Measurements from ENCODE around the gene URB1. TPM values are rescaled to one million over a fixed set of nuclear protein-coding genes. Genes with fewer than 3 reads are reported as not detected.

URB1 gene
- total and polyA plus RNA-seq, 2 of the 8 experiments (the other 6 are each of a cell fraction or from before 2014, with no cell fraction given), result 8.1 to 28.9 TPM

DNA sequence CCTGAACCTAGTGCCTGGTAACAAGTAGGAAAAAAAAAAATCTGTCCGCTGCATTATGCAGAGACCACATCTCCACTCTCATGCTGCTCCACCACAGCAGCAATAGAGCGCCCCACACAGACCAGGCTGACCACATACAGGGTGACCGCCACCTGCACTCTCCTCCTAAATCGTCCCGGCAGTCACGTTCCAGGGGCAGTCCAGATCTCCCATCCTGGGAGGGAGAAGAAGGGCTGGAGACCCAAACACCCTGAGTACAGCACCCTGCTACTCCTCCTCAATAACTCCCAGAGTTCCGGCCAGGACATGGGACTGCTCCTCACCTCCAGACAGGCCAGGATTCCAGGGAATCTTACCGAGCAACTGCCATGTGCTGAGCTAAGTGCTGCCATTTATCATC is 15.3 kb downstream of the URB1 start:
- H3K27ac ChIP-seq (ENCODE audit: low read depth, low read length), result no peak overlapping the region

More for the DNA sequence above, 15.3 kb downstream of the URB1 start:
- H3K56ac ChIP-seq (replicated peaks; ENCODE audit: insufficient read length, low read depth, low read length), result no peak overlapping the region
- H4K8ac ChIP-seq (ENCODE audit: extremely low read depth, insufficient read depth, low read length), result no peak overlapping the region
- H3K79me1 ChIP-seq (ENCODE audit: low read depth, low read length), result peaks cover 7% of the 10 kb centered on the region; the same call in 1 of the 2 replicates
- H2BK15ac ChIP-seq (ENCODE audit: low read length), result no peak overlapping the region
- H3K36me3 ChIP-seq (ENCODE audit: control insufficient read depth in 2 of 4, insufficient read depth in 4 of 4, low read length in 3 of 4), result peaks cover 17 to 59% (median 34%) of the 10 kb centered on the region in 4 experiments
- no peak overlapping the region for H3K4me3 ChIP-seq (ENCODE audit: extremely low read depth in 1 of 4, insufficient read depth in 2 of 4, low read depth in 3 of 4, low read length in 4 of 4)
- H2BK20ac ChIP-seq (ENCODE audit: low read length), result no peak overlapping the region
- H2AFZ ChIP-seq (ENCODE audit: low read length), result no peak overlapping the region
- TF ChIP-seq POLR2AphosphoS5 (IDR thresholded peaks at IDR 0.05; ENCODE audit: low read depth, low read length), result no peak
- TF ChIP-seq, protein P1, sequence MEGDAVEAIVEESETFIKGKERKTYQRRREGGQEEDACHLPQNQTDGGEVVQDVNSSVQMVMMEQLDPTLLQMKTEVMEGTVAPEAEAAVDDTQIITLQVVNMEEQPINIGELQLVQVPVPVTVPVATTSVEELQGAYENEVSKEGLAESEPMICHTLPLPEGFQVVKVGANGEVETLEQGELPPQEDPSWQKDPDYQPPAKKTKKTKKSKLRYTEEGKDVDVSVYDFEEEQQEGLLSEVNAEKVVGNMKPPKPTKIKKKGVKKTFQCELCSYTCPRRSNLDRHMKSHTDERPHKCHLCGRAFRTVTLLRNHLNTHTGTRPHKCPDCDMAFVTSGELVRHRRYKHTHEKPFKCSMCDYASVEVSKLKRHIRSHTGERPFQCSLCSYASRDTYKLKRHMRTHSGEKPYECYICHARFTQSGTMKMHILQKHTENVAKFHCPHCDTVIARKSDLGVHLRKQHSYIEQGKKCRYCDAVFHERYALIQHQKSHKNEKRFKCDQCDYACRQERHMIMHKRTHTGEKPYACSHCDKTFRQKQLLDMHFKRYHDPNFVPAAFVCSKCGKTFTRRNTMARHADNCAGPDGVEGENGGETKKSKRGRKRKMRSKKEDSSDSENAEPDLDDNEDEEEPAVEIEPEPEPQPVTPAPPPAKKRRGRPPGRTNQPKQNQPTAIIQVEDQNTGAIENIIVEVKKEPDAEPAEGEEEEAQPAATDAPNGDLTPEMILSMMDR (IDR thresholded peaks at IDR 0.05; ENCODE audit: control extremely low read depth in 1 of 3, insufficient read depth in 1 of 3, low read depth in 1 of 3, low read length in 3 of 3), result peak in 2 of 3 experiments; percentile 5; a peak in 2 of 4 replicates
- no peaks in the 10 kb centered on the region for H3K27me3 ChIP-seq (replicated peaks in 1 of 4; ENCODE audit: control insufficient read depth in 3 of 4, extremely low read depth in 1 of 4, insufficient read depth in 3 of 4, low read length in 3 of 4)
- no peaks in the 10 kb centered on the region for H3K23me2 ChIP-seq (ENCODE audit: low read depth, low read length)
- H3K79me2 ChIP-seq (ENCODE audit: control insufficient read depth in 1 of 2, insufficient read depth in 2 of 2, low read length in 2 of 2), result peaks cover 0 to 12% of the 10 kb centered on the region in 2 experiments; a peak in 2 of 4 replicates
- FAIRE-seq, result no peak
- no peak overlapping the region for H3K23ac ChIP-seq (ENCODE audit: insufficient read length)
- DNase-seq (ENCODE audit: low read depth in 1 of 2, low spot score in 2 of 2), result no peak
- no peak overlapping the region for H4K91ac ChIP-seq (replicated peaks; ENCODE audit: insufficient read length, low read length)
- no peaks in the 10 kb centered on the region for H3K4me1 ChIP-seq (replicated peaks in 1 of 4; ENCODE audit: control insufficient read depth in 3 of 4, insufficient read depth in 4 of 4, low read length in 3 of 4)
- no peak overlapping the region for H2BK5ac ChIP-seq (ENCODE audit: low read depth, low read length)
- H3K9me3 ChIP-seq (ENCODE audit: insufficient read depth in 2 of 2, low read depth in 1 of 2, low read length in 1 of 2), result no peaks in the 10 kb centered on the region
- H4K20me1 ChIP-seq (replicated peaks in 1 of 2; ENCODE audit: control insufficient read depth in 1 of 2, insufficient read depth in 2 of 2, low read length in 2 of 2), result peaks cover 4 to 5% of the 10 kb centered on the region in 2 experiments
- no peak overlapping the region for H4K5ac ChIP-seq (ENCODE audit: insufficient read length, low read depth, low read length)
- H3K14ac ChIP-seq (ENCODE audit: insufficient read length), result no peak overlapping the region
- WGBS, 2 experiments (ENCODE audit: extremely low coverage in 1 of 2, insufficient coverage in 1 of 2, insufficient read length in 1 of 2, insufficient replicate concordance in 2 of 2, low coverage in 1 of 2, low lambda C conversion rate in 2 of 2, missing lambda C conversion rate in 1 of 2), result 95% methylated on average over 7 of the region's 8 CpGs; no CpG with 5 or more reads in 1 of the 2 experiments
- no peak overlapping the region for H3K18ac ChIP-seq (ENCODE audit: extremely low read depth, low read length)
- no peak overlapping the region for H3K4ac ChIP-seq (replicated peaks; ENCODE audit: insufficient read length, low read depth, low read length)
- no peak overlapping the region for H2AK5ac ChIP-seq (ENCODE audit: low read depth, low read length)
- ChIA-PET POLR2A (ENCODE audit: partially characterized antibody) (no interaction called here), CTCF (ENCODE audit: partially characterized antibody) (interaction anchor here (0.6 to 1.0 kb wide), 2 partner anchors 15 to 193 kb away, joined by 3 read pairs; no protein-coding TSS in a partner anchor)
- H3K4me2 ChIP-seq (ENCODE audit: insufficient read depth in 1 of 2, low read depth in 2 of 2, low read length in 2 of 2), result no peak overlapping the region
- H3K9ac ChIP-seq (replicated peaks in 1 of 4; ENCODE audit: extremely low read depth in 1 of 4, low read depth in 3 of 4, low read length in 3 of 4), result no peak overlapping the region
- no peak overlapping the region for H2BK12ac ChIP-seq (ENCODE audit: low read depth, low read length)
- no peak overlapping the region for H2BK120ac ChIP-seq (replicated peaks; ENCODE audit: low read depth, low read length)
